Measurements from ENCODE around the gene MYO3A. TPM values are rescaled to one million over a fixed set of nuclear protein-coding genes. Genes with fewer than 3 reads are reported as not detected.

The MYO3A gene
- total RNA-seq, result 0.05 TPM in 1 of 2 replicates, not detected in the other

DNA sequence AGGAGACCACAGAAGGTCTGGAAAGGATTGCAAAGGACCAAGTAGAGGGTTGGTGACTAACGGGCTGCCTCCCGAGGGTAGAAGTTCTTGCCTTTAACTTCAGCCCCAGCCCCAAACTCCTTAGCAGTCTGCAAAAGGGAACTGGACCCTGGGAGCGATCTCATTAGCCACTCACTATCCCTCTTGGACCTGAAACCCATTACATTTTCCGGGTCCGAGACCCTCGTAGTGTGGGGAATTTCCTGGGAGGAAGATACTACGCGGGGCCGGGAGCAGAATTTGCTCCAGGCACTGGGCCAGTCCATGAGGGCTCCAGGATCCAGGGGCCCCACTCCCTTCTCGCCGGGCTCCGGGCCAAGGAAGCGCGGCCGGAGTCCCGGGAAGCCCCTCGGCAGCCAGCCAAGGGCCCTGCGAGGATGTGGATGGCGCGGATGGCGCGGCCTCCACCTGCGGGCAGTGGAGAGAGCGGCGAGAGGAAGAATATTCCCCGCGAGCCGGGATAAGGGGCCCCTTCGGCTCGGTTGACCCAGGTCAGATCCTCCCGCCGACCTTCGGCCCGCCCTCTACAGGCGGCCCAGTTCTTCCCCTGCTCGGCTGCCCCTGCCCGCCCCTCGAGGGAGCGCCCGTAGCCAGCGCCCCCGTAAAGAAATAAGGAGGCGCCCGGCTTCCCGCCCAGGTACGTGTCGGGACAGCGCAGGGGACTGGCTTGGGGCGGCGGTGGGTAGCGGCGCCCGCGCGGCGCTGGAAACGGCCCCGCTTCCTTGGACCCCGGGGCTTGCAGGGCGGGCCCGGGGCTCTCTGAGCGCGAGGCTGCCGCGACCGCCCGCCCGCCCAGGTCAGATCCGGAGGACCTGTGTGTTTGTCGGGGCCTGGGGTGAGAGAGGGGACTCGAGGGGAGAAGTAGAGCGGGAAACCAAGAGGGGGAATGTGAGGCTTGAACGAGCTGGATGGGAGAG, at the start of gene MYO3A:
TSS of gene MYO3A (plus strand) at position 577 of the 956 bp plus-strand sequence. CDS start 17,882 bp downstream, outside the sequence.
- DNase-seq (ENCODE audit: extremely low read depth, low read depth, low spot score), result no peak

GRCh38 chr10:25888627-25889026, 45.4 kb upstream of the MYO3A start:
- no peak for DNase-seq (ENCODE audit: extremely low read depth, low read depth, low spot score)

DNA sequence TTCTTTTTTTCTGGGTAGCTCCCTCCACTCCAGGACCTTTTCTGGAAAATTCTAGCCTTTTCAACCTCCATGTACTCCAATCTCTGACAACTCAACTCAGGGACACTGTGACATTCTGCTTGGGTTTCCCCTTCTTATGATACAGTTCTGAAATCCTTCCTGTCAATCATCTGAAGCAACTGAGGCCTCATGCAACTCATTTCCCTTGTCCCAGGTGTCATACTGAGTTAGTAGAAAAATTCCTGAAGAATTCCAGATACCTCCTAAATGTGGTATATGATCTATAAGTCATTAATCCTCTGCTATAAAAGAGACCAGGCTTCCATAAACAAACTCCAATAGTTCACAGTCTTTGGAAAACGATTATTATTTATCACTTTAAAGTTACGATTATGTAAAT, 43.0 kb upstream of the MYO3A start:
- no peak for DNase-seq (ENCODE audit: extremely low read depth, low read depth, low spot score)

DNA sequence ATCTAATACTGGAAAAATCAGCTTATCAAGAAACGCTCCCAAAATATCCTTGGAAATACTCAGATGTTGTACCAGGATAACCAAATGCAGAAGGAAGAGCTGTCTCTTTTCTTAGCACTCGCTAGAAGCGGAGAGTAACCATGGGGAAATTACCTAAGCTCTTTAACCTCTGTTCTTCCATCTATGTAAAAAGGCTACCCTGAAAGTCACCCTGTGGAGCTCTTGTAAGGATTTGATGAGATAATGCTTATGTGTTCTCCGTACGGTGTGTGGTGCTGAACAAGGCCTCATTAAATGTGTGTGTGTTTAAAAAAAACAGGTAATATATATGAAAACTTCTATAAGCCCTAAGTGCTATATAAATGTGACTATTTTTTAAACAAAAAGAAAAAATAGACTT, 38.2 kb upstream of the MYO3A start:
- no peak for DNase-seq (ENCODE audit: extremely low read depth, low read depth, low spot score)

DNA sequence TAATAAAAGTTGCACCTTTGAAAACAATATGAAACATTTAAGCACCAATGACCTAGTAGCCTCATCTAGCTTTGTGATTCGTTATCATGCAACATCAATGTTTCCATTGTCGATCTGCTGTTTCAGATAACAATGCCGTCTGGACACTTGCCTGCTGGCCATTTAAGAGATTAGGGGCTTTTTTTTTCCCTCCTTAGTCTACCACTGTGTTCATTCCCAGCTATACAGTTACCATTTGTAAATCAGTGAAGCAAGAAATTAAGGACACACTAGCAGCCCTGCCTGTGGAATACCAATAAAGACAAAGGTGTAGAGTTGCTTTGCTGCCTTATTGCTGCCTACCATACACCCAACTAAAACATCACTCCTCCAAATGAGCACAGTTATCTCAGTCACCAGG, 37.6 kb upstream of the MYO3A start:
- no peak for DNase-seq (ENCODE audit: extremely low read depth, low read depth, low spot score)

GRCh38 chr10:25899304-25899703, 34.7 kb upstream of the MYO3A start:
- no peak for DNase-seq (ENCODE audit: extremely low read depth, low read depth, low spot score)

DNA sequence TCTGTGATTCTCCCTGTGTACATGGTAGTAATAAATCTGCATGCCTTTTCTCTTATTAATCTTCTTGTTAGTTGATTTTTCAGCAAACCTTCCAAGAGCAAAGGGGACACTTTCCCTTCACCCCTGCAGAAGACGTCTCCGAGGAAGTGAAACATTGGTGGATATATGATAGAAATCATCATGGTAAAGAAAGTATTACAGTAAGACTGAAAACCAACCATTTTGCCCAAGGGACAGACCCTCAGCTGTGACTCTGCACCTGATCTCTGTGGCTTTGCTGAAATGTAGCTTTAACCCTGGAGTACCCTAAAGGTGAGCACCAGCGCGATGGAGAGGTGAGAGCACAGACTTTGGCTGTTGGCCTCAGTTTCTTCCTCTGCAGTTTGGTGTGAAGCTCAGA, 32.8 kb upstream of the MYO3A start:
- DNase-seq (ENCODE audit: extremely low read depth, low read depth, low spot score), result no peak

GRCh38 chr10:25902002-25902401, 32.0 kb upstream of the MYO3A start:
- no peak for DNase-seq (ENCODE audit: extremely low read depth, low read depth, low spot score)

DNA sequence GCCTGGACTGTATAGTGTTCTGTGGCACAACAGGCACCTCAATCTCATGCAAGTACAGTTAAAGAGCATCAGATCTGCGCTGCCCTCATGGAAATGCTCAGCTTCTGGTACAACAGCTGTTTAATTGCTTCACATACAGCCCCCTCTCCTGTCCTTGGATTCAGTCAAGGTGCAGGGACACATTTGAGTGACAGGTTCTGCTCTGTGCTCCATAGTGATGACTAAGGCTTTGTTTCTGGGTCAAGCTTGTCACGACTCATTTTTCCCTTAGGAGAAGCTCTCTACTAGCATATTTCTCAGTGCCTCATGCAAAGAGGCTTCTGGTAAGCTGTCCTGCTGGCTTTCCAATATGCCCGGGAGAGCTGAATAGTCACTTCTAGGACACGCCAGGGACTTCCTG, 26.8 kb upstream of the MYO3A start:
- no peak for DNase-seq (ENCODE audit: extremely low read depth, low read depth, low spot score)

- no peak for DNase-seq (ENCODE audit: extremely low read depth, low read depth, low spot score)
Measured at GRCh38 chr10:25912866-25913265, 21.2 kb upstream of the MYO3A start.

GRCh38 chr10:25914776-25915175, 19.3 kb upstream of the MYO3A start:
- DNase-seq (ENCODE audit: extremely low read depth, low read depth, low spot score), result no peak

DNA sequence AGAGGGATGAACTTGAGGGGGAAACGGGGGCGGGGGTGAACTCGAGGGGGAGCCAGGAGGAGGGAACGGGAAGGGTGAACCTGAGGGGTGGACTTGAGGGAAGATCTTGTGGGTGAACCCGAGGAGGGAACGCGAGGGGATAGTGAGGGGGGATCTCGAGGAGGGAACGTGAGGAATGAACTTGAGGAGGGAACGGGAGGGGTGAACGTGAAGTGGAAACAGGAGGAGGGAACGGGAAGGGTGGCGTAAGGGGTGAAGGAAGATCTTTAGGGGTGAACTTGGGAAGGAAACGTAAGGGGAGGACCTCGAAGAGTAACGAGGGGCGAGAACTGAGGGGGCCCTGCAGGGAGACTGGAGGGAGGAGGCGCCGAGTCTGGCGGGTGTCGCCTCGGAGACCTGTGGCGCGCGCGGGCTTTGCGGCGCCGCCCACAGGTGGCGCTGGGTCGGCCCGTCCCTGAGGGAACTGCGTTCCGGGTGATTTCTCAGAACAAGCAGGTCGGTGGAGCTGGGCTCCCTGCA, 651 bp downstream of the MYO3A start:
- no peak for DNase-seq (ENCODE audit: extremely low read depth, low read depth, low spot score)

DNA sequence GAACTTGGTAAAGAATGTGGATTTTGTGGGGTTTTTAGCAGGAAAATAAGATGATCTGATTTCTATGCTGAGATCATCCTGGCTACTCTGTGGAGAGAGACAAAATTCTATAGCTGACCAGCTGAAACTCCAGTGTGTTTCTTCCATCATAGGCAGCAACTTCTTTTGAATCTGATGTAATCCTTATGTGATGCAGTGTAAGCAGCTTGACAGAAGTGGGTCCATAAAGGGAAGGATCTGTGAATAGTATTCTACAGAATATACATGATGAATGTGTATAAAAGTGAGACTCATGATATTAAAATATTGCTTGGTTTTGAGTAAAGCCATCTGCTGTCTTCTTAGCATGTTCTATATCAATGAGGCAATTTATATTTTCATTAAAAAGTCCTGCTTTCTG, 4.4 kb downstream of the MYO3A start:
- no peak for DNase-seq (ENCODE audit: extremely low read depth, low read depth, low spot score)

DNA sequence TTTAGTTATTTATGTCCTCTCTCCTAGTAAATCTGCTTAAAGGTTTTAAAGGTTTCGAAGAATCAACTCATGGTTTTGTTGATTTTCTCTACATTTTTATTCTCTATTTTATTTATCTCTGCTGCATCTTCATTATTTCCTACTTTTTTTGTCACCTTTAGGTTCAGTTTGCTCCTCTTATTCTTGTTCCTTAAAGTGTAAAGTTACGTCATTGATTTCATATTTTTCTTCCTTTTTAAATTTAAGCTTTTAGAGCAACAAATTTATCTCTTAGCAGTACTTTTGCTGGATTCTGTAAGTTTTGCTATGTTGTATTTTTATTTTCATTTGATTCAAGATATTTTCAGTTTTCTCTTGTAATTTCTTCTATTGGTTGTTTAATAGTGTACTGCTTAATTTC, 10.7 kb downstream of the MYO3A start:
- no peak for DNase-seq (ENCODE audit: extremely low read depth, low read depth, low spot score)

DNA sequence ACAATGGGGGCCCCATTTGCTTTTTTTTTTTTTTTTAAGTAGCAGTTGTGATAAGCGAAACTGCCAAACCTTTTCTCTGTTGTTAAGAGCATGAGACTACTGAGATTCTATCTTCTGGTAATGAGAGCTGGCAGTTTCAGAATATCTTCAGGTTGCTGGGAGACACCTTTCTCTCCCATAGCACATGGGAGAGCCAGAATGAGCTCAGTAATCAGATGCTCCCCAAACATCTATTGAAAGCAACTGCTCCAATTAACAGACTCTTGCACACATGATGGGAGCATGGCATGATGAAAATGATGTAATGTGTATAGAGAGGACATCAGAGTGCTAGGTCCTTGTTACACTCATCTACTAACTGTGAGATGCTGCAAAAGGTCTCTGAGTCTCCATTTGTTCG, 18.8 kb downstream of the MYO3A start:
- no peak for DNase-seq (ENCODE audit: extremely low read depth, low read depth, low spot score)

DNA sequence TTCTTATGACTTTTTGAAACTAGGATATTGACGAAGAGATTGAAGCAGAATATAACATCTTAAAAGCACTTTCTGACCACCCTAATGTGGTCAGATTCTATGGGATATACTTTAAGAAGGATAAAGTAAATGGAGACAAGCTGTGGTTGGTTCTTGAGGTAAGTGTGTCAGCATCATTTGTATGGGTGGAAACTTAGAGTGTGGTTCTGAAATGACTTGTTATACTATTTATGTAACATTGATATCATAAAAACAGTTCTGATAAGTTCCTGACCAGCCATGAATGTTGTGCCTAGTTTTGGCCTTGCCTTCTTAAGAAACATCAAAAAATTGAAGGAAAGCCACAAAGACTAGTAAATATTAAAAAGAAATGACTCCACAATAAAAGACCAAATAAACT, 20.8 kb downstream of the MYO3A start:
- DNase-seq (ENCODE audit: extremely low read depth, low read depth, low spot score), result no peak

DNA sequence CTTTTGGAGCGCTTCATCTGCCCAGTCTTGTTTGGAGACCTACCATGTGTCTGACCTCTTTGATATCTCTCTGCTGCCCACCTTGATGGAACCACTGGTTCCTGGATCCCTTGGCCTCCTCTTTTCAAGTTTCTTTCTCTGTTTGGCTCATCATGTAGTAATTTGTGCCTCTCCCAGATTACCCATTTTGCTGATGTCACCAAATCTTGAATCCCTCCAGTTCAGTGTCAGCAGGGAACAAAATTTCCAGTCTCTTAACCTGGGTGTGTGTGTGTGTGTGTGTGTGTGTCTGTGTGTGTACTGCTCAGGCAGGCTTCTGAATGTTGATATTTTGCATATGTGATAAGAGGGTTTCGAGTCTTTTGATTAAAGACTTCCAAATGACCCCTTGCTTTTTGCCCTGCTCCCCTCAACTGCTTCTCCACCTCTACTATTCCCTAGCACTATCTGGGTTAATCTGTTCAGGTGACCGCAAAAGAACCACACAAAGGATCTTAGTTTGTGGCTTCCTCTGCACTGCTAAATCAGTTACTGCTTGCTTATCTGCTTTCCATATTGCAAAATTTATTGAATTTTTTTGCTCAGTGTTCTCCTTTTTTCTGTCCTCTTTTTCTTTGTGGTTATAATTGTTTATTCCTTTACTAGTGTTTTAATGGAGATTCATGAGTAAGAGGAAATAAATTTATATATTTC, 25.7 kb downstream of the MYO3A start:
- no peak for DNase-seq (ENCODE audit: extremely low read depth, low read depth, low spot score)

DNA sequence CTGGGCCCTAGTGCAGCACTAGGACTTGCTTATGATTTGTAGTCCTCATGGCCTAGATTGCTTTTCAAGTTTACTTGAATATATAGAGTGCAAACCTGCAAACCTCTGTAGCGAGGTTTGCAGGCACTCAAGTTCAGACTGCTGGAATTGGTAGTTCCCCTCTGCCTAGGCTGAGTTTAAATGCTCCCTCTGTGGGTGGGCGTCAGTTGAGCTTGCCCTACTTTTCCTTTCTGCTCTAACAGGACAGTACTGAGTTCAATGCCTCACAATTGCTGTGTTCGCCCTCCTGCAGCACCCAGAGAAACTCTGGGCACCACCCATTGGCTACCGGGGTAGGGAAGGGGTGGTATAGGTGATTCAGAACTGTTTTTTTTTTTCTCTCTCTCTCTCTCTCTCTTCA, 31.6 kb downstream of the MYO3A start:
- DNase-seq (ENCODE audit: extremely low read depth, low read depth, low spot score), result no peak

GRCh38 chr10:25966844-25967243, 32.8 kb downstream of the MYO3A start:
- DNase-seq (ENCODE audit: extremely low read depth, low read depth, low spot score), result no peak

GRCh38 chr10:25972631-25973030, 38.6 kb downstream of the MYO3A start:
- no peak for DNase-seq (ENCODE audit: extremely low read depth, low read depth, low spot score)

DNA sequence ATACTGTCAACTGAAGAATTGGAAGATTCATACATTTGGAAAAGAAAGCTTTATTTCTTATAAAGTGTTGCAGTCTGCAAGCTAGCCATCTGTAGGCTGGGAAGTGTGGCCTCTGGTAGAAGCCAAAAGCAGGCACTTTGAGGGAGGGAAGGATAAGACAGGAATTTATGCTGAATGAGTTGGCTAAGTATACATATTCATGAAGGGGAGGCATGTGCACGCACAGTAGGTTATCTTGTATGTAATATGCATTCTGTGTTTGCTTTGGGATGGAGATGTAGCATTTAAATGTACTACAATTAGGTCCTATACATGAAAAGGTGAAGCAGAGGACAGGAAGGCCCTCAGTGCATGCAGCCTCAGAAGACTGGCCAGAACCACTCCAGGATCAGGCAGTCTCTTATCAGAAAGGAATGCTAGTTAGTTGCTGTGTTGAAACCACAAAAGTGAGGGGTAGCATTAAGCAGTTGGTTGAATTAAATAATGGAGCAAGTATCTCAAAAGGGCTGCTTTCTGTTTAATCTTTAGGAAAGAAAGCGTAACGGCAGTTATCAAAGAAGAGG, 40.9 kb downstream of the MYO3A start:
- no peak for DNase-seq (ENCODE audit: extremely low read depth, low read depth, low spot score)
